Neural cell (in vitro differentiated cells): Measurements from ENCODE around the gene FAM131B. TPM values are rescaled to one million over a fixed set of nuclear protein-coding genes. Genes with fewer than 3 reads are reported as not detected.

Experiments used
- H2AFZ ChIP-seq: fragments of 200-600, 300-800 bp; sonication (generic), shearing (Covaris generic); 2 replicates; pipeline ENCODE4 v1.6.0; 2014; ENCODE audit warnings: low read depth, mild to moderate bottlenecking, antibody characterized with exemption, low read length, moderate library complexity
- H3F3A ChIP-seq: fragments of 200-600 bp; shearing (Covaris generic); 2 replicates; pipeline ENCODE4 v1.6.1; 2016; ENCODE audit warnings: mild to moderate bottlenecking, moderate library complexity, mixed read lengths, antibody characterized with exemption, low read length; ENCODE audit not compliant: insufficient read depth, poor library complexity, severe bottlenecking
- H3K27ac ChIP-seq: fragments of 200-600, 300-800 bp; sonication (generic), shearing (Covaris generic); 2 replicates; pipeline ENCODE4 v1.5.1; 2014; ENCODE audit warnings: mild to moderate bottlenecking, low read length, moderate library complexity
- H3K27me3 ChIP-seq: fragments of 300-800, 200-600 bp; sonication (generic), shearing (Covaris generic); 2 replicates; pipeline ENCODE4 v1.6.0; 2014; ENCODE audit warnings: mild to moderate bottlenecking, low read depth, low read length, moderate library complexity; ENCODE audit not compliant: insufficient read depth
- H3K36me3 ChIP-seq: fragments of 300-800, 200-600 bp; sonication (generic), shearing (Covaris generic); 2 replicates; pipeline ENCODE4 v1.5.1; 2014; ENCODE audit warnings: mild to moderate bottlenecking, antibody characterized with exemption, low read length, moderate library complexity; ENCODE audit not compliant: insufficient read depth
- H3K4me2 ChIP-seq: fragments of 300-800, 200-600 bp; sonication (generic), shearing (Covaris generic); 2 replicates; pipeline ENCODE4 v1.6.0; 2014; ENCODE audit warnings: mild to moderate bottlenecking, low read length
- H3K4me3 ChIP-seq: fragments of 300-800, 200-600 bp; sonication (generic), shearing (Covaris generic); 2 replicates; pipeline ENCODE4 v1.5.1; 2014; ENCODE audit warnings: mild to moderate bottlenecking, low read length, moderate library complexity
- H3K79me2 ChIP-seq: fragments of 200-600 bp; shearing (Covaris generic); replicated peaks from 2 replicates; pipeline ENCODE4 v1.6.0; 2014; ENCODE audit warnings: mild to moderate bottlenecking, low read length, moderate library complexity; ENCODE audit not compliant: insufficient read depth
- H3K9ac ChIP-seq: fragments of 300-800, 200-600 bp; sonication (generic), shearing (Covaris generic); 2 replicates; pipeline ENCODE4 v1.6.1; 2016; ENCODE audit warnings: mild to moderate bottlenecking, low read length, mixed read lengths
- H3K9me2 ChIP-seq: fragments of 200-600 bp; shearing (Covaris generic); 2 replicates; pipeline ENCODE4 v1.6.1; 2016; ENCODE audit warnings: mild to moderate bottlenecking, low read length, mixed read lengths; ENCODE audit not compliant: insufficient read depth
- H3K9me3 ChIP-seq: fragments of 200-600, 300-800 bp; sonication (generic), shearing (Covaris generic); 2 replicates; pipeline ENCODE4 v1.6.1; 2016; ENCODE audit warnings: mild to moderate bottlenecking, mixed run types, low read length, moderate library complexity, mixed read lengths
- H4K20me1 ChIP-seq: fragments of 200-600 bp; shearing (Covaris generic); 2 replicates; pipeline ENCODE4 v1.6.1; 2016; ENCODE audit warnings: mild to moderate bottlenecking, mixed run types; ENCODE audit not compliant: insufficient read depth
- CTCF ChIP-seq: fragments of 450-650 bp; IDR thresholded peaks from 2 replicates; pipeline ENCODE4 v1.5.1; 2014; ENCODE audit warnings: antibody characterized with exemption, mild to moderate bottlenecking, moderate library complexity; ENCODE audit not compliant: poor library complexity, severe bottlenecking
- EP300 ChIP-seq: fragments of 450-650 bp; conservative IDR thresholded peaks from 2 replicates; pipeline ENCODE4 v1.6.1; 2014; ENCODE audit warnings: antibody characterized with exemption, mild to moderate bottlenecking, moderate library complexity; ENCODE audit not compliant: poor library complexity, severe bottlenecking
- EZH2 ChIP-seq: fragments of 200-600, 300-800 bp; shearing (Covaris generic), sonication (generic); IDR thresholded peaks from 2 replicates; pipeline ENCODE4 v1.6.1; 2014; ENCODE audit warnings: antibody characterized with exemption, low read length, borderline replicate concordance, mild to moderate bottlenecking; ENCODE audit not compliant: insufficient read depth, poor library complexity, severe bottlenecking
- MXI1 ChIP-seq: fragments of 450-650 bp; conservative IDR thresholded peaks from 2 replicates; pipeline ENCODE4 v1.6.1; 2014; ENCODE audit warnings: antibody characterized with exemption, mild to moderate bottlenecking; ENCODE audit not compliant: poor library complexity, severe bottlenecking
- POLR2AphosphoS5 ChIP-seq: IDR thresholded peaks from 2 replicates; pipeline ENCODE4 v1.6.1; 2012
- RAD21 ChIP-seq: fragments of 450-650 bp; conservative IDR thresholded peaks from 2 replicates; pipeline ENCODE4 v1.6.1; 2014; ENCODE audit warnings: antibody characterized with exemption, mild to moderate bottlenecking, moderate library complexity
- REST ChIP-seq: IDR thresholded peaks from 2 replicates; pipeline ENCODE4 v1.6.1; 2012; ENCODE audit warnings: borderline replicate concordance
- SMC3 ChIP-seq: fragments of 450-650 bp; conservative IDR thresholded peaks from 2 replicates; pipeline ENCODE4 v1.6.1; 2014; ENCODE audit warnings: antibody characterized with exemption, mild to moderate bottlenecking, moderate library complexity; ENCODE audit not compliant: poor library complexity
- TAF1 ChIP-seq: IDR thresholded peaks from 2 replicates; pipeline ENCODE4 v1.6.1; 2012; ENCODE audit warnings: low read depth
- polyA plus RNA-seq: library from polyadenylated mRNA; depleted of rRNA; stranded (reverse); fragments of >200 nt; gene quantifications from 2 replicates; pipeline ENCODE4 v1.2.3, GENCODE V29; 2014

The FAM131B gene
- polyA plus RNA-seq, 1 donor from 2014 or later, result 45.9 TPM

DNA sequence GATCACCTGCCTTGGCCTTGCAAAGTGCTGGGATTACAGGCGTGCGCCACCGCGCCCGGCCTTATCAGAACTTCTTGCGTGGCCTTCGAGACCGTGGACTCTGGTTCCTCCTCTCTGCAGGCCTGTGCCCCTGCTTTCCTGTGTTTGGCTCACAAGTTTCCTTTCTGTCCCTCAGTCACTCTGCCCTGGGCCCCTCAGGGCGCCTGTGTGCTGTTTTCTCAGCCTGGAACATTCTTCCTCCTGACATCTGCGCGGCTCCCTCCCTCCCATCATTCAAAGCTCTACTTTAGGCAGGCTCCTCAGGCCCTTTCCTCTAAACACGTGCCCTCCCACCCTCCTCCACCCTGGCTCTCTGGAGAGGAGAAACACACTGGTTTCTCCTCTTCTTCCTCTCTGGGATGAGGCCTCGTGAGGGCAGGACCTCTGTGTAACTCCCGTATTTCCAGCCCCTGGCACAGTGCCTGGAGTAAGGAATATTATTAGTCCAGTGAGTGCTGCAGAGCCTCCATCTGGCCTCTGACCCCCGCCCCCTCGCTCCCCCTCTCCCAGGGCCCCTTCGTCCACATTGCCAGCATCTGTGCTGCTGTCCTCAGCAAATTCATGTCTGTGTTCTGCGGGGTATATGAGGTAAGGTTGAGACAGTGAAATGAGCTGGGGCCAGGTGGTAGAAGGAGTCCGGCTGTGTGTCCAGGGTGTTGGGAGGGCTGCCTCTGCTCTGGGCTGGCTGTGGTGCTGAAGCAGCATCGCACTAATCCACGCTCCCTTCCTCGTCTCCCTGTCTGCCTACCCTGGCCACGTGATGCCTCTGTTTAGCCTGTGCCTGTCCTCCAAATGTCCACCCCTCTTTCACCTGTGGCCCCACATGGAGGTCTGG, 39.5 kb downstream of the FAM131B start:
- no peak for TF ChIP-seq EP300
- no peak for TF ChIP-seq REST
- TF ChIP-seq CTCF, result no peak
- TF ChIP-seq POLR2AphosphoS5, result no peak
- TF ChIP-seq SMC3, result no peak
- TF ChIP-seq EZH2, result no peak
- TF ChIP-seq RAD21, result no peak
- TF ChIP-seq TAF1, result no peak
- Histone ChIP-seq H3K79me2 (no peaks in the 10 kb centered on the region), H3K36me3 (no peaks in the 10 kb centered on the region), H3K27ac (no peak overlapping the region), H3F3A (no peaks in the 10 kb centered on the region), H3K4me2 (no peak overlapping the region), H3K9ac (no peak overlapping the region), H4K20me1 (no peaks in the 10 kb centered on the region), H3K27me3 (no peaks in the 10 kb centered on the region), H3K9me2 (no peaks in the 10 kb centered on the region), H3K4me3 (no peak overlapping the region), H2AFZ (no peak overlapping the region), H3K9me3 (no peaks in the 10 kb centered on the region)

- no peak overlapping the region for H3K4me2 ChIP-seq
- no peaks in the 10 kb centered on the region for H3F3A ChIP-seq
- TF ChIP-seq MXI1, result no peak
- no peak for TF ChIP-seq EP300
- no peak for TF ChIP-seq TAF1
- no peak for TF ChIP-seq CTCF
- no peak for TF ChIP-seq SMC3
- no peak for TF ChIP-seq RAD21
- no peak for TF ChIP-seq EZH2
- no peak for TF ChIP-seq REST
- no peak for TF ChIP-seq POLR2AphosphoS5
- H3K27ac ChIP-seq, result no peak overlapping the region
- no peaks in the 10 kb centered on the region for H3K79me2 ChIP-seq
- no peak overlapping the region for H3K9ac ChIP-seq
- H4K20me1 ChIP-seq, result no peaks in the 10 kb centered on the region
- no peak overlapping the region for H3K4me3 ChIP-seq
- no peaks in the 10 kb centered on the region for H3K36me3 ChIP-seq
- no peaks in the 10 kb centered on the region for H3K9me2 ChIP-seq
- H3K9me3 ChIP-seq, result no peaks in the 10 kb centered on the region
- H2AFZ ChIP-seq, result no peak overlapping the region
- H3K27me3 ChIP-seq, result no peaks in the 10 kb centered on the region
These were observed 40.8 kb downstream of the FAM131B start for GRCh38 chr7:143321734-143322133.
